ENCODE data around the gene PLET1. TPM values are rescaled to one million over a fixed set of nuclear protein-coding genes. Genes with fewer than 3 reads are reported as not detected.

Gene PLET1
- total RNA-seq, 6 donors from 2014 or later = not detected

GRCh38 chr11:112304914-112305313 is 44.3 kb upstream of the PLET1 start:
- no peak overlapping the region for H3K27ac ChIP-seq
- peak in 1 of 2 donors; percentile 44 for ATAC-seq (ENCODE audit: low FRiP score in 2 of 2)
- no peaks in the 10 kb centered on the region for H3K9me3 ChIP-seq
- H3K36me3 ChIP-seq = no peaks in the 10 kb centered on the region
- WGBS, 2 donors = 88 to 93% methylated on average over 1 of the region's 1 CpG
- no peak for TF ChIP-seq EP300 (IDR thresholded peaks at IDR 0.05)
- no peak for TF ChIP-seq POLR2A (IDR thresholded peaks at IDR 0.05)
- TF ChIP-seq, protein P1, sequence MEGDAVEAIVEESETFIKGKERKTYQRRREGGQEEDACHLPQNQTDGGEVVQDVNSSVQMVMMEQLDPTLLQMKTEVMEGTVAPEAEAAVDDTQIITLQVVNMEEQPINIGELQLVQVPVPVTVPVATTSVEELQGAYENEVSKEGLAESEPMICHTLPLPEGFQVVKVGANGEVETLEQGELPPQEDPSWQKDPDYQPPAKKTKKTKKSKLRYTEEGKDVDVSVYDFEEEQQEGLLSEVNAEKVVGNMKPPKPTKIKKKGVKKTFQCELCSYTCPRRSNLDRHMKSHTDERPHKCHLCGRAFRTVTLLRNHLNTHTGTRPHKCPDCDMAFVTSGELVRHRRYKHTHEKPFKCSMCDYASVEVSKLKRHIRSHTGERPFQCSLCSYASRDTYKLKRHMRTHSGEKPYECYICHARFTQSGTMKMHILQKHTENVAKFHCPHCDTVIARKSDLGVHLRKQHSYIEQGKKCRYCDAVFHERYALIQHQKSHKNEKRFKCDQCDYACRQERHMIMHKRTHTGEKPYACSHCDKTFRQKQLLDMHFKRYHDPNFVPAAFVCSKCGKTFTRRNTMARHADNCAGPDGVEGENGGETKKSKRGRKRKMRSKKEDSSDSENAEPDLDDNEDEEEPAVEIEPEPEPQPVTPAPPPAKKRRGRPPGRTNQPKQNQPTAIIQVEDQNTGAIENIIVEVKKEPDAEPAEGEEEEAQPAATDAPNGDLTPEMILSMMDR (IDR thresholded peaks at IDR 0.05) = no peak
- no peak for TF ChIP-seq POLR2AphosphoS5 (IDR thresholded peaks at IDR 0.05)
- no peak overlapping the region for H3K4me3 ChIP-seq
- peaks cover 0 to 8% (median 3%) of the 10 kb centered on the region in 4 donors for H3K4me1 ChIP-seq
- no peaks in the 10 kb centered on the region for H3K27me3 ChIP-seq
- DNase-seq = no peak

- Histone ChIP-seq H3K9me3 (no peaks in the 10 kb centered on the region), H3K27ac (no peak overlapping the region), H3K27me3 (no peaks in the 10 kb centered on the region), H3K36me3 (no peaks in the 10 kb centered on the region), H3K4me3 (no peak overlapping the region), H3K4me1 (peaks cover 0 to 8% (median 3%) of the 10 kb centered on the region in 4 donors)
- TF ChIP-seq, protein P1 (IDR thresholded peaks at IDR 0.05) = no peak
- TF ChIP-seq EP300 (IDR thresholded peaks at IDR 0.05) (no peak), POLR2AphosphoS5 (IDR thresholded peaks at IDR 0.05) (no peak), POLR2A (IDR thresholded peaks at IDR 0.05) (no peak)
- no peak for DNase-seq
- no peak for ATAC-seq (ENCODE audit: low FRiP score in 2 of 2)
- 100% methylated on average over 1 of the region's 1 CpG for WGBS, 2 donors
These were observed 43.0 kb upstream of the PLET1 start for GRCh38 chr11:112303616-112304015.

DNA sequence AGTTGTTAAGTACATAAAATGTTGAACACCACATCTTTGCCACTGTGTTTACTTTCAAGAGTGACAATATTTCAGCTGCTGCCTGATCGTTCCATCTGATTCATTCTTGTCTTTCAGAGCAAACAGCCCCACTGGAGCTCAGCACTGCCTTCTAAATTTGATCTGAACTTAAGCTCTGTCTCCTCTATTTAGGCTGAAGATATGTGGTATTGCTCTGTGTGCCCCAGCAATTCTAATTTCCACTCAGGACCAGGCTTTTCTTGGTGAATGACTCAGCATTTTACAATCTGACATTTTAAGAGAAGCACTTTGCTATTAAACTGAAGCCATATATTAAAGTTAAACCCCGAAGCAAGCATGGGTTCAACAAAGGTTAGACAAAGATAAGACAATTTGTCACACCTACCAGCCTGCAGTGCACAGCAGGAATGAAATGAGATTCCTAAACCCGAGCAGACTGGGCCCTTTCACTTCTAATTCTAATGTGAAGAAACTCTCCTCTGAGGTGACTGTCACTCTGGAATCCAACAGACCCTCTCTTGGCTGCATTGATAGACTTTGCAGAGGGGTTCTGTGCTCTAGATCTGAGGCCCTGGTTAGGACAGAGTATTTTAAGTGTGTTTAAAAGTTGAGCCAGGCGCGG is 41.7 kb upstream of the PLET1 start:
- H3K9me3 ChIP-seq = no peaks in the 10 kb centered on the region
- WGBS, 2 donors = 55 to 58% methylated on average over 5 of the region's 5 CpGs
- no peaks in the 10 kb centered on the region for H3K27me3 ChIP-seq
- no peak overlapping the region for H3K4me3 ChIP-seq
- peaks cover 0 to 8% (median 3%) of the 10 kb centered on the region in 4 donors for H3K4me1 ChIP-seq
- no peak for TF ChIP-seq EP300 (IDR thresholded peaks at IDR 0.05)
- TF ChIP-seq POLR2A (IDR thresholded peaks at IDR 0.05) = no peak
- TF ChIP-seq, protein P1 (IDR thresholded peaks at IDR 0.05) = no peak
- no peak for TF ChIP-seq POLR2AphosphoS5 (IDR thresholded peaks at IDR 0.05)
- no peak overlapping the region for H3K27ac ChIP-seq
- ATAC-seq (ENCODE audit: low FRiP score in 2 of 2) (no peak), DNase-seq (no peak)
- no peaks in the 10 kb centered on the region for H3K36me3 ChIP-seq

- 75 to 81% methylated on average over 16 to 17 of the region's 17 CpGs for WGBS, 2 donors
- no peak overlapping the region for H3K4me3 ChIP-seq
- H3K9me3 ChIP-seq = no peaks in the 10 kb centered on the region
- ATAC-seq (ENCODE audit: low FRiP score in 2 of 2) = no peak
- H3K27ac ChIP-seq = no peak overlapping the region
- TF ChIP-seq POLR2AphosphoS5 (IDR thresholded peaks at IDR 0.05) (no peak), EP300 (IDR thresholded peaks at IDR 0.05) (no peak), POLR2A (IDR thresholded peaks at IDR 0.05) (no peak)
- TF ChIP-seq, protein P1 (IDR thresholded peaks at IDR 0.05) = no peak
- no peak for DNase-seq
- no peaks in the 10 kb centered on the region for H3K27me3 ChIP-seq
- H3K36me3 ChIP-seq = no peaks in the 10 kb centered on the region
- peaks cover 0 to 8% (median 3%) of the 10 kb centered on the region in 4 donors for H3K4me1 ChIP-seq
These were observed 39.6 kb upstream of the PLET1 start for GRCh38 chr11:112300094-112300786.
